Measurements from ENCODE around the gene PAPPA. TPM values are rescaled to one million over a fixed set of nuclear protein-coding genes. Genes with fewer than 3 reads are reported as not detected.

The PAPPA gene
- total RNA-seq, 1 experiment from 2014 or later: 0.05 TPM

- ChIA-PET POLR2A (no interaction called here), CTCF (no interaction called here)
Observed at GRCh38 chr9:116207371-116208111, 54.0 kb downstream of the PAPPA start.

More at GRCh38 chr9:116207371-116208111, 54.0 kb downstream of the PAPPA start:
- ATAC-seq (no peak), DNase-seq (ENCODE audit: low read depth, low spot score) (no peak)
- H3K4me2 ChIP-seq (ENCODE audit: low read length): no peak overlapping the region
- no peaks in the 10 kb centered on the region for H4K20me1 ChIP-seq (ENCODE audit: insufficient read depth)
- H3K27ac ChIP-seq (ENCODE audit: low read depth, low read length): no peak overlapping the region
- TF ChIP-seq EZH2phosphoT487 (IDR thresholded peaks at IDR 0.05; ENCODE audit: borderline replicate concordance): no peak
- no peak for TF ChIP-seq YY1 (IDR thresholded peaks at IDR 0.05; ENCODE audit: extremely low read depth, insufficient replicate concordance, low read depth, low read length)
- TF ChIP-seq CEBPB (IDR thresholded peaks at IDR 0.05; ENCODE audit: low read depth): no peak
- no peak for TF ChIP-seq ZBTB33 (IDR thresholded peaks at IDR 0.05; ENCODE audit: extremely low read depth, insufficient replicate concordance, low read length)
- TF ChIP-seq POLR2A (IDR thresholded peaks at IDR 0.05; ENCODE audit: borderline replicate concordance, extremely low read depth, insufficient read depth, insufficient read length): no peak
- TF ChIP-seq JUND (IDR thresholded peaks at IDR 0.05): no peak
- no peak for TF ChIP-seq REST (IDR thresholded peaks at IDR 0.05; ENCODE audit: low read depth)
- no peak for TF ChIP-seq SRF (IDR thresholded peaks at IDR 0.05; ENCODE audit: low read depth)
- TF ChIP-seq FOSL1 (IDR thresholded peaks at IDR 0.05; ENCODE audit: low read depth): no peak
- no peak for TF ChIP-seq ELF1 (IDR thresholded peaks at IDR 0.05; ENCODE audit: borderline replicate concordance, low read depth)
- TF ChIP-seq POLR2AphosphoS5 (IDR thresholded peaks at IDR 0.05; ENCODE audit: low read depth, low read length): no peak
- TF ChIP-seq ZNF274 (IDR thresholded peaks at IDR 0.05; ENCODE audit: low read depth, low read length): no peak
- no peak overlapping the region for H3K9ac ChIP-seq (ENCODE audit: low read length)
- RAD21 ChIA-PET (ENCODE audit: low non-redundant PET in 1 of 2, low total read pairs in 2 of 2, uncharacterized antibody in 2 of 2, unreplicated experiment in 2 of 2): no interaction called here
- H3K9me3 ChIP-seq (ENCODE audit: control insufficient read depth in 1 of 2, insufficient read depth in 1 of 2, low read depth in 1 of 2, low read length in 2 of 2): no peaks in the 10 kb centered on the region
- H3K79me2 ChIP-seq (ENCODE audit: insufficient read depth, low read length): no peaks in the 10 kb centered on the region
- H3K4me1 ChIP-seq (ENCODE audit: control insufficient read depth in 1 of 2, insufficient read depth in 2 of 2, low read length in 2 of 2): no peaks in the 10 kb centered on the region
- intact Hi-C loops (cut with micrococcal nuclease): no loop called here
- no TSS peak for BruUV-seq (replicated peaks)
- H3K36me3 ChIP-seq (ENCODE audit: control insufficient read depth in 1 of 2, insufficient read depth in 2 of 2, low read length in 2 of 2): no peaks in the 10 kb centered on the region
- no peak overlapping the region for H2AFZ ChIP-seq (ENCODE audit: low read depth, low read length, poor library complexity, severe bottlenecking)
- H3K9me2 ChIP-seq (ENCODE audit: insufficient read depth): no peaks in the 10 kb centered on the region
- H3K4me3 ChIP-seq (replicated peaks in 1 of 2; ENCODE audit: low read depth in 1 of 2, low read length in 2 of 2): no peak overlapping the region
- H3K27me3 ChIP-seq (ENCODE audit: insufficient read depth, low read length): peaks cover 36% of the 10 kb centered on the region
